Stimulated activated CD4-positive, alpha-beta T cell treated with anti-CD3 and anti-CD28 coated beads, TNF-alpha, amount 100 ng/mL, for 4 hours (primary cell): Measurements from ENCODE around the gene OR4M2.
"Not testable (repeated sequence)": the region's sequence is repeated elsewhere in the genome, so short reads cannot be mapped to it uniquely, and the experiment has no call there.

Experiments used
- DNase-seq, 3 experiments: peaks; one replicate each; pipeline ENCODE4 v3.0.0-alpha.2; 2020; ENCODE audit warnings: low read depth in 3 of 3

Gene OR4M2, protein sequence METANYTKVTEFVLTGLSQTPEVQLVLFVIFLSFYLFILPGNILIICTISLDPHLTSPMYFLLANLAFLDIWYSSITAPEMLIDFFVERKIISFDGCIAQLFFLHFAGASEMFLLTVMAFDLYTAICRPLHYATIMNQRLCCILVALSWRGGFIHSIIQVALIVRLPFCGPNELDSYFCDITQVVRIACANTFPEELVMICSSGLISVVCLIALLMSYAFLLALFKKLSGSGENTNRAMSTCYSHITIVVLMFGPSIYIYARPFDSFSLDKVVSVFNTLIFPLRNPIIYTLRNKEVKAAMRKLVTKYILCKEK

DNA sequence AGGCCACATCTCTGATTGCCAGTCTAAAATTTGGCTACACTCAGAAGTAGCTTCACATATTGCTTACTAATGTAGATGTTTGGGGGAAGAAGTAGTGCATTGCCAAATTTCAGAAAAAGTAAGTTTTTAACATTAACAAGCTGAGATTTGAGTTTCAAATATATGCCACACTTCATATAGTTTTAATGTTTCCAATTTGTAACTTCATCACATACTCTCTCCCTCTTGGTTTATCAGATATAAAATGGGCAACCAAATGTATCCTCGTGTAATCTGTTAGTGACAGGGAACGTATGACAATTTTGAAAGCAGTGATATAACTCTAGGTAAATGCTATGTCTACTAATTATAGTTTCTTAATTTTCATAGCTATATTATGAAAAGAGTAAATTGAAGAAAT lies at the start of gene OR4M2:
Gene OR4M2 (plus strand): TSS at position 301 of the 400 bp plus-strand sequence. CDS start 98 bp downstream, at position 399.
- DNase-seq: not testable (repeated sequence)

DNA sequence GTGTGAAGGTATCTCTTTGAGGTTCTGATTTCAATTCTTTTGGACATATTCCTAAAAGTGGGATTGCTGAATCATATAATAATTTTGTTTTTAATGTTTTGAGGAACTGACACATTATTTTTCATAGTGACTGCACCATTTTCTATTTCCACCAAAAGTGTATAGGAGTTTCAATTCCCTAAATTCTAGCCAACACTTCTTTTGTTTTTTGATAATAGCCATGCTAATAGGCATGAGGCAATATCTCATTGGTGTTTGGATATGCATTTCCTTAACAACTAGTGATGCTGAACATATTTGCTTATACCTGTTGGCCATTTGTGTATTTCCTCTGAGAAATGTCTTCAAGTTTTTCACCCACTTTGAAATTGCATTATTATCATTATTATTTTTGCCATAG lies 11.1 kb upstream of the OR4M2 start:
- not testable (repeated sequence) for DNase-seq

DNA sequence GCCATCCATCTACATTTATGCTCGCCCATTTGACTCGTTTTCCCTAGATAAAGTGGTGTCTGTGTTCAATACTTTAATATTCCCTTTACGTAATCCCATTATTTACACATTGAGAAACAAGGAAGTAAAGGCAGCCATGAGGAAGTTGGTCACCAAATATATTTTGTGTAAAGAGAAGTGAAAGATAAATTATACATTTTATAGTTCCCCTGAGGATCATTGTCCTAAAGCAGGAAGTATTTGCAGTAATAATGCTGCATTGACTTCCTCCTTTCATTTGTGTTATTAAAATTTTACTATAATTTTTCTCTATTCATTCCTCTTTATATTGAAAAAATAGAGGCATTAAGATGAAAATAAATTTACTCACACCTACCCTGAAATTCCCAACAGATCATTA lies 1.1 kb downstream of the OR4M2 start:
- not testable (repeated sequence) for DNase-seq

DNA sequence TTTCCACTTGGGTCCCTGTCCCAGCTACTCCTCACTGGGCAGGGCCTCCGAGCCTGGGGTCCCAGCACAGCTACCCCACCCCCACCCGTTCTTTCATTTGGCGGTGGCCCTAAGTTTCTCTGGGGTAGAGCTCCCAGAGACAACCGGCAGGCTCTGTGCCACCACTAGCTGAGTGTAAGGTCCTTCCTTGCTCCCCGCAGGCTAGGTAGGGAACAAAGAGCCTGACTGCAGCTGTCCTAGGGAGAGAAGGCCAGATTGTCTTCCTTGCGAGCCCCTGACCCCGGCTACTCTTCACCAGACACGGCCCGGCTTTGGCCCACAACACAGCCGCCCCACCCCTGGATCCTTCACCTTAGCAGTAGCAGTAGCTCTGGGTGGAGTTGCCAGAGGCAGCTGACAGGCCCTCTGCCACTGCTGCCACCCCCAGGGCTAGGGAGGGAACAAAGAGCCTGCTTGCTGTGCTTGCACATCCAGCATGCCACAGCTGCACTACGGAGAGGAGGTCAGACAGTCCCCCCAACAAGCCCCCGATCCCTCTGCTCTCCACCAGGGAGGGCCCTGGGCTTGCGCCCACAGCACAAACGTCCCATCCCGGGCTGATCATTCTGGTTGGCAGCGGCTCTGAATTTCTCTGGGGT lies 18.4 kb downstream of the OR4M2 start:
- DNase-seq: not testable (repeated sequence)

DNA sequence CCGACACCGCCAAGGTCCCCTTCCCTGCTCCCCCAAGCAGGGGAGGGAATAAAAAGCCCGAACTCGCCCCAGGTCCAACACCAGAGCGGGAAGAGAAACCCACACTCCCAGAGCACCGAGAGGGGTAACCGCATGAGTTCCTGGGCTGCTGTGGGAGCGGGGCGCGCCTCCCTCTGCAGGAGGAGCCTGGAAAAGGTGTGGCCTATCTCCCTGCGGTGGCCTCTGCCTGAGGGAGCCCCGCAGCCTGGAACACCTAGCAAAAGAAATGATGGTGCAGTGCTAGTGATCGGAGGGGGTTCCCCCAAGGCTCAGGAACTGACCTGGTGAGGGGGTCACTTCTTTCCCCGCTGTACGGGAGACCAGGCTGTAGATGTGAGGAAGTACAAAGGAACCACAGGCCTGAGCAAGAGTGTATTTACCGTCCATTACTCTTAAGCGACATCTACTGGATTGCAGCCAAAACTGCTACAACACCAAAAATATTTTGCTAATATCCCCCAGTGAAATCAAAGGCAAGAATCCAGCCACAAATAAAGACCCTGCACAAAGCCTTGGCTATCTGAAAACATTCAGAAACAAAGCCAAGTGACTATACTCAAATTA lies 19.1 kb downstream of the OR4M2 start:
- not testable (repeated sequence) for DNase-seq

DNA sequence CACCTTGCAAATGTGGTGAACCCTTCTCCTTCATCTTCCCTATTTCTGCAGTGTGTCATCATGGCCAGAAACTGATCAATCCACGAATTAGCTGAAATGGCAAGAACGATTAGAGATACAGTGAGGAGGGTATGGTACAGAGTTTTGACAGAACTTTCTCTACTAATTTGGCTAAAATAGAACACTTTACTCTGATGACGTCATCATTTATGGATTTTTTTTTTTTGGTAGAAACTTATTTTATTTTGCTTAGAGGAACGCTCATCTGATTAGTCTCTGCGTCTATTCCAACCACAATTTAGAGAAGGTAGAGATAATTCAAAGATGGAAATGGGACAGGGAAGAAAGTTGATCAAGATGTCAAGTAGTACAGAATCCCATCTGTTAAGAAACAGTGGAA lies 41.7 kb downstream of the OR4M2 start:
- not testable (repeated sequence) for DNase-seq
